Glutamatergic neuron (in vitro differentiated cells): ENCODE measurements around the gene RYR1. TPM values are rescaled to one million over a fixed set of nuclear protein-coding genes. Genes with fewer than 3 reads are reported as not detected.
"Not testable (repeated sequence)": the region's sequence is repeated elsewhere in the genome, so short reads cannot be mapped to it uniquely, and the experiment has no call there.

Experiments
- DNase-seq: peaks from one replicate; pipeline ENCODE4 v3.0.0; 2022
- H3K27ac Mint-ChIP-seq: one replicate; pipeline ENCODE4 v1.8.0; 2020; ENCODE audit warnings: mild to moderate bottlenecking, mixed read lengths, inconsistent platforms; ENCODE audit not compliant: unreplicated experiment
- H3K27me3 Mint-ChIP-seq: one replicate; pipeline ENCODE4 v1.8.0; 2020; ENCODE audit warnings: mild to moderate bottlenecking, moderate library complexity, mixed read lengths, inconsistent platforms; ENCODE audit not compliant: unreplicated experiment
- H3K36me3 Mint-ChIP-seq: one replicate; pipeline ENCODE4 v1.8.0; 2020; ENCODE audit warnings: mild to moderate bottlenecking, mixed read lengths, inconsistent platforms; ENCODE audit not compliant: unreplicated experiment
- H3K4me1 Mint-ChIP-seq: one replicate; pipeline ENCODE4 v1.8.0; 2020; ENCODE audit warnings: mild to moderate bottlenecking, low read depth, mixed read lengths, inconsistent platforms; ENCODE audit not compliant: unreplicated experiment
- H3K4me3 Mint-ChIP-seq: one replicate; pipeline ENCODE4 v1.8.0; 2020; ENCODE audit warnings: mild to moderate bottlenecking, mixed read lengths, inconsistent platforms; ENCODE audit not compliant: unreplicated experiment
- H3K9me3 Mint-ChIP-seq: one replicate; pipeline ENCODE4 v1.8.0; 2020; ENCODE audit warnings: mild to moderate bottlenecking, moderate library complexity, mixed read lengths, inconsistent platforms; ENCODE audit not compliant: unreplicated experiment
- CTCF ChIP-seq: fragments of 200-600 bp; sonication (generic); IDR thresholded peaks from one replicate; pipeline ENCODE4 v1.5.0; 2021; ENCODE audit not compliant: partially characterized antibody, unreplicated experiment
- total RNA-seq: library from RNA; stranded (reverse); fragmentation: NEBNext Ultra II Directional; extraction: Animal tissue kit (Norgen Biotek cat#: 25700); gene quantifications from one replicate; pipeline ENCODE4 v1.2.1, GENCODE V29; 2021; ENCODE audit not compliant: unreplicated experiment

Gene RYR1
- total RNA-seq, 1 donor from 2014 or later: 117 TPM

GRCh38 chr19:38490861-38491260, 57.4 kb downstream of the RYR1 start:
- H3K36me3 Mint-ChIP-seq: peaks cover 28% of the 10 kb centered on the region
- H3K4me3 Mint-ChIP-seq: no peak overlapping the region
- H3K4me1 Mint-ChIP-seq: no peaks in the 10 kb centered on the region
- TF ChIP-seq CTCF: no peak
- peaks cover 6% of the 10 kb centered on the region for H3K9me3 Mint-ChIP-seq
- no peak for DNase-seq
- no peak overlapping the region for H3K27ac Mint-ChIP-seq
- peaks cover 7% of the 10 kb centered on the region for H3K27me3 Mint-ChIP-seq

- Mint-ChIP-seq H3K4me1 (no peaks in the 10 kb centered on the region), H3K27me3 (peaks cover 3% of the 10 kb centered on the region), H3K4me3 (no peak overlapping the region), H3K36me3 (peaks cover 20% of the 10 kb centered on the region), H3K9me3 (peaks cover 2% of the 10 kb centered on the region), H3K27ac (no peak overlapping the region)
- TF ChIP-seq CTCF: no peak
- no peak for DNase-seq
These were observed 58.8 kb downstream of the RYR1 start for GRCh38 chr19:38492181-38492813.

- H3K27me3 Mint-ChIP-seq: peaks cover 3% of the 10 kb centered on the region
- no peak overlapping the region for H3K27ac Mint-ChIP-seq
- peaks cover 3% of the 10 kb centered on the region for H3K9me3 Mint-ChIP-seq
- no peak overlapping the region for H3K4me3 Mint-ChIP-seq
- no peak for TF ChIP-seq CTCF
- H3K4me1 Mint-ChIP-seq: no peaks in the 10 kb centered on the region
- peaks cover 10% of the 10 kb centered on the region for H3K36me3 Mint-ChIP-seq
- no peak for DNase-seq
These were observed 60.9 kb downstream of the RYR1 start for GRCh38 chr19:38494379-38494778.

GRCh38 chr19:38495375-38495774, 61.9 kb downstream of the RYR1 start:
- not testable (repeated sequence) for H3K4me1 Mint-ChIP-seq, H3K27me3 Mint-ChIP-seq, H3K4me3 Mint-ChIP-seq, H3K36me3 Mint-ChIP-seq, DNase-seq, H3K27ac Mint-ChIP-seq, H3K9me3 Mint-ChIP-seq

- no peak for DNase-seq
- Mint-ChIP-seq H3K9me3 (peaks cover 1% of the 10 kb centered on the region), H3K4me3 (no peak overlapping the region), H3K4me1 (no peaks in the 10 kb centered on the region), H3K27ac (no peak overlapping the region), H3K36me3 (no peaks in the 10 kb centered on the region), H3K27me3 (peaks cover 5% of the 10 kb centered on the region)
- no peak for TF ChIP-seq CTCF
These were observed 62.6 kb downstream of the RYR1 start for GRCh38 chr19:38496116-38496515.
